HG03060 (cell line): ENCODE measurements around the gene DAD1.
A peak's percentile ranks its signal among the peaks of the same experiment; 100 is the strongest.
"Not testable (repeated sequence)": the region's sequence is repeated elsewhere in the genome, so short reads cannot be mapped to it uniquely, and the experiment has no call there.

Experiments
- ATAC-seq: cut with Tn5 transposase; IDR thresholded peaks from one replicate; pipeline ENCODE4 v1.9.1; 2021; ENCODE audit warnings: low read depth, moderate number of reproducible peaks; ENCODE audit not compliant: unreplicated experiment

Gene DAD1

GRCh38 chr14:22589096-22589839 lies at the start of gene DAD1:
TSS of gene DAD1 (minus strand) at chr14:22589224. CDS start at chr14:22589157, 67 bp downstream.
- peak; percentile 92 for ATAC-seq

- not testable (repeated sequence) for ATAC-seq
These were observed 47.0 kb upstream of the DAD1 start for GRCh38 chr14:22635980-22636379.

GRCh38 chr14:22634233-22634900 lies 45.3 kb upstream of the DAD1 start:
- no peak for ATAC-seq

- no peak for ATAC-seq
These were observed 41.5 kb upstream of the DAD1 start for GRCh38 chr14:22630486-22630885.

GRCh38 chr14:22630066-22630465 lies 41.0 kb upstream of the DAD1 start:
- ATAC-seq, result no peak

- no peak for ATAC-seq
These were observed 40.3 kb upstream of the DAD1 start for GRCh38 chr14:22629361-22629760.

- ATAC-seq, result no peak
These were observed 38.7 kb upstream of the DAD1 start for GRCh38 chr14:22627506-22628263.

- no peak for ATAC-seq
These were observed 37.6 kb upstream of the DAD1 start for GRCh38 chr14:22626590-22626989.

- ATAC-seq, result no peak
These were observed 34.0 kb upstream of the DAD1 start for GRCh38 chr14:22623047-22623446.

- ATAC-seq, result no peak
These were observed 33.2 kb upstream of the DAD1 start for GRCh38 chr14:22622255-22622654.

GRCh38 chr14:22615765-22616164 lies 26.7 kb upstream of the DAD1 start:
- not testable (repeated sequence) for ATAC-seq

GRCh38 chr14:22614240-22614799 lies 25.3 kb upstream of the DAD1 start:
- no peak for ATAC-seq

GRCh38 chr14:22613736-22614239 lies 24.8 kb upstream of the DAD1 start:
- no peak for ATAC-seq

GRCh38 chr14:22613106-22613695 lies 24.2 kb upstream of the DAD1 start:
- ATAC-seq, result no peak

- ATAC-seq, result no peak
These were observed 21.9 kb upstream of the DAD1 start for GRCh38 chr14:22610931-22611330.

- ATAC-seq, result no peak
These were observed 18.3 kb upstream of the DAD1 start for GRCh38 chr14:22607291-22607690.

GRCh38 chr14:22606380-22606779 lies 17.4 kb upstream of the DAD1 start:
- ATAC-seq, result no peak

GRCh38 chr14:22602862-22603261 lies 13.8 kb upstream of the DAD1 start:
- no peak for ATAC-seq

- ATAC-seq, result no peak
These were observed 13.0 kb upstream of the DAD1 start for GRCh38 chr14:22601996-22602395.

- ATAC-seq, result no peak
These were observed 12.4 kb upstream of the DAD1 start for GRCh38 chr14:22601456-22601855.
